Measurements from ENCODE around the gene PDE4D.

DNA sequence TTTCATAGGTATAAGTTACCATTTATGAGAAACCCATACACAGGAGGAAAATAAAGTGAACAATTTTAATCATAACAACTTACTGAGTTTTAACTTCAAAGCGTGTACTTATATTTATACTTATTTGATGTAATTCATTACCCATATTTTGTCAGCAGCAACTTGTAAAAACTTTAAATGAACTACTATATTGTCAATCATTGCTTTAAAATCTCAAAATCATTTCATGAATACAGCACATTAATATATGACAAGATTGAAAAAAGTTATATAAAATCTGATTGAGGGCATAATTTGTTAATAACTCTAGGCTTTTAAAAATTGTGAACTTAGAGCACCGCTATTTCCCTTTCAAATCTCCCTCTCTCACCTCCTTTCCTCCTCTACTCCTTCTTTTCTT lies 573.1 kb downstream of the PDE4D start:
- TF ChIP-seq, protein P1, sequence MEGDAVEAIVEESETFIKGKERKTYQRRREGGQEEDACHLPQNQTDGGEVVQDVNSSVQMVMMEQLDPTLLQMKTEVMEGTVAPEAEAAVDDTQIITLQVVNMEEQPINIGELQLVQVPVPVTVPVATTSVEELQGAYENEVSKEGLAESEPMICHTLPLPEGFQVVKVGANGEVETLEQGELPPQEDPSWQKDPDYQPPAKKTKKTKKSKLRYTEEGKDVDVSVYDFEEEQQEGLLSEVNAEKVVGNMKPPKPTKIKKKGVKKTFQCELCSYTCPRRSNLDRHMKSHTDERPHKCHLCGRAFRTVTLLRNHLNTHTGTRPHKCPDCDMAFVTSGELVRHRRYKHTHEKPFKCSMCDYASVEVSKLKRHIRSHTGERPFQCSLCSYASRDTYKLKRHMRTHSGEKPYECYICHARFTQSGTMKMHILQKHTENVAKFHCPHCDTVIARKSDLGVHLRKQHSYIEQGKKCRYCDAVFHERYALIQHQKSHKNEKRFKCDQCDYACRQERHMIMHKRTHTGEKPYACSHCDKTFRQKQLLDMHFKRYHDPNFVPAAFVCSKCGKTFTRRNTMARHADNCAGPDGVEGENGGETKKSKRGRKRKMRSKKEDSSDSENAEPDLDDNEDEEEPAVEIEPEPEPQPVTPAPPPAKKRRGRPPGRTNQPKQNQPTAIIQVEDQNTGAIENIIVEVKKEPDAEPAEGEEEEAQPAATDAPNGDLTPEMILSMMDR (optimal IDR thresholded peaks at IDR 0.05 in 1 of 3, IDR thresholded peaks at IDR 0.05 in 1 of 3, conservative IDR thresholded peaks at IDR 0.05 in 1 of 3; ENCODE audit: extremely low read depth in 1 of 3, insufficient read depth in 2 of 3, low read length in 3 of 3) = no peak
- no peak for TF ChIP-seq EZH2 (IDR thresholded peaks at IDR 0.05; ENCODE audit: low read length)
